Pulmonary artery endothelial cell (primary cell): ENCODE data around the gene DDC. TPM values are rescaled to one million over a fixed set of nuclear protein-coding genes. Genes with fewer than 3 reads are reported as not detected.
"Not testable (repeated sequence)": the region's sequence is repeated elsewhere in the genome, so short reads cannot be mapped to it uniquely, and the experiment has no call there.

Experiments used
- DNase-seq: peaks from one replicate; pipeline ENCODE4 v3.0.0-alpha.2; 2011; ENCODE audit warnings: low read depth, low spot score
- total RNA-seq: library from RNA; depleted of rRNA; stranded (reverse); fragments of >200 nt; gene quantifications from 2 replicates; pipeline ENCODE4 v1.2.3, GENCODE V29; 2014

Gene DDC
- total RNA-seq, 1 donor from 2014 or later = not detected

GRCh38 chr7:50458651-50459050 is 106.6 kb downstream of the DDC start:
- DNase-seq = not testable (repeated sequence)

- no peak for DNase-seq
Measured at GRCh38 chr7:50456371-50457123, 108.7 kb downstream of the DDC start.

GRCh38 chr7:50455658-50456057 is 109.5 kb downstream of the DDC start:
- DNase-seq = no peak

GRCh38 chr7:50454968-50455367 is 110.2 kb downstream of the DDC start:
- no peak for DNase-seq

- no peak for DNase-seq
Measured at GRCh38 chr7:50450590-50451032, 114.6 kb downstream of the DDC start.

- peak; percentile 22 for DNase-seq
Measured at GRCh38 chr7:50449881-50450589, 115.2 kb downstream of the DDC start, which contains the start of gene FIGNL1. FIGNL1 (minus strand) TSS chr7:50450350; CDS start chr7:50447287, 3,063 bp downstream.

GRCh38 chr7:50449501-50449880 is 115.7 kb downstream of the DDC start:
- DNase-seq = no peak

GRCh38 chr7:50448823-50449222 is 116.4 kb downstream of the DDC start:
- DNase-seq = no peak

GRCh38 chr7:50446542-50446960 is 118.7 kb downstream of the DDC start:
- peak; percentile 68 for DNase-seq

GRCh38 chr7:50436133-50436806 is 128.9 kb downstream of the DDC start:
- peak; percentile 15 for DNase-seq

GRCh38 chr7:50431722-50432305 is 133.4 kb downstream of the DDC start:
- no peak for DNase-seq

- DNase-seq = no peak
Measured at GRCh38 chr7:50431316-50431715, 133.9 kb downstream of the DDC start.

- no peak for DNase-seq
Measured at GRCh38 chr7:50428911-50429310, 136.3 kb downstream of the DDC start.

- DNase-seq = no peak
Measured at GRCh38 chr7:50427518-50427917, 137.7 kb downstream of the DDC start.

GRCh38 chr7:50426280-50427045 is 138.7 kb downstream of the DDC start:
- DNase-seq = no peak

GRCh38 chr7:50425318-50425717 is 139.9 kb downstream of the DDC start:
- no peak for DNase-seq

- no peak for DNase-seq
Measured at GRCh38 chr7:50423860-50424259, 141.3 kb downstream of the DDC start.

GRCh38 chr7:50422858-50423257 is 142.3 kb downstream of the DDC start:
- no peak for DNase-seq

- no peak for DNase-seq
Measured at GRCh38 chr7:50421043-50421442, 144.2 kb downstream of the DDC start.

GRCh38 chr7:50418526-50419290 is 146.5 kb downstream of the DDC start:
- DNase-seq = no peak
